Fibroblast of skin of right biceps (primary cell): ENCODE measurements around the gene SELENOI.
"Not testable (repeated sequence)": the region's sequence is repeated elsewhere in the genome, so short reads cannot be mapped to it uniquely, and the experiment has no call there.

ENCODE experiments used
- DNase-seq: peaks from one replicate; pipeline ENCODE4 v3.0.0-alpha.2; 2013

SELENOI gene

GRCh38 chr2:26327291-26328272 is 18.4 kb upstream of the SELENOI start:
- DNase-seq: no peak

GRCh38 chr2:26329083-26329482 is 16.9 kb upstream of the SELENOI start:
- not testable (repeated sequence) for DNase-seq

GRCh38 chr2:26330114-26330549 is 15.8 kb upstream of the SELENOI start:
- peak; percentile 69 for DNase-seq

GRCh38 chr2:26330604-26331003 is 15.3 kb upstream of the SELENOI start:
- DNase-seq: peak; percentile 15

- not testable (repeated sequence) for DNase-seq
Measured at GRCh38 chr2:26331321-26331720, 14.6 kb upstream of the SELENOI start.

GRCh38 chr2:26333293-26333692 is 12.7 kb upstream of the SELENOI start:
- DNase-seq: no peak

GRCh38 chr2:26335231-26335630 is 10.7 kb upstream of the SELENOI start:
- no peak for DNase-seq

GRCh38 chr2:26336719-26337118 is 9.2 kb upstream of the SELENOI start:
- DNase-seq: no peak

- DNase-seq: no peak
Measured at GRCh38 chr2:26337298-26337697, 8.6 kb upstream of the SELENOI start.

GRCh38 chr2:26340831-26341230 is 5.1 kb upstream of the SELENOI start:
- no peak for DNase-seq

GRCh38 chr2:26344581-26345282 is 1.2 kb upstream of the SELENOI start:
- DNase-seq: peak; percentile 45

GRCh38 chr2:26345283-26345544 is 729 bp upstream of the SELENOI start:
- no peak for DNase-seq

GRCh38 chr2:26346454-26347053 is 611 bp downstream of the SELENOI start, which contains the start of gene ADGRF3:
Gene ADGRF3, minus strand, starts transcription at chr2:26346789. Its CDS starts 555 bp downstream, at chr2:26346234.
- peak; percentile 38 for DNase-seq

GRCh38 chr2:26347286-26347865 is 1.4 kb downstream of the SELENOI start:
- DNase-seq: peak; percentile 30

GRCh38 chr2:26349690-26350089 is 3.7 kb downstream of the SELENOI start:
- DNase-seq: no peak

- DNase-seq: no peak
Measured at GRCh38 chr2:26351375-26352090, 5.6 kb downstream of the SELENOI start.

- peak; percentile 21 for DNase-seq
Measured at GRCh38 chr2:26352892-26353291, 6.9 kb downstream of the SELENOI start.

- DNase-seq: not testable (repeated sequence)
Measured at GRCh38 chr2:26354469-26354868, 8.5 kb downstream of the SELENOI start.

GRCh38 chr2:26355038-26355995 is 9.4 kb downstream of the SELENOI start:
- DNase-seq: peak; percentile 84

- DNase-seq: no peak
Measured at GRCh38 chr2:26356111-26356510, 10.2 kb downstream of the SELENOI start.

- no peak for DNase-seq
Measured at GRCh38 chr2:26356771-26357170, 10.8 kb downstream of the SELENOI start.
